ENCODE results near the gene PTCD2.

Gene PTCD2

GRCh38 chr5:72325566-72326305, 5.6 kb downstream of the PTCD2 start:
- peaks cover 12% of the 10 kb centered on the region for H3K4me1 ChIP-seq (ENCODE audit: insufficient read depth, low read length, severe bottlenecking)
- H3K9me2 ChIP-seq (ENCODE audit: low read depth, low read length), result no peaks in the 10 kb centered on the region
- no peaks in the 10 kb centered on the region for H4K20me1 ChIP-seq (ENCODE audit: insufficient read depth, low read length)
- no peak overlapping the region for H3K9ac ChIP-seq (ENCODE audit: low read length)
- peaks cover 5% of the 10 kb centered on the region; the same call in 1 of the 2 replicates for H3K79me2 ChIP-seq (ENCODE audit: insufficient read depth, low read length)
- H3K9me3 ChIP-seq (ENCODE audit: low read length), result no peaks in the 10 kb centered on the region
- TF ChIP-seq CTCF (IDR thresholded peaks at IDR 0.05; ENCODE audit: low read length), result no peak
- no peak for TF ChIP-seq EZH2 (IDR thresholded peaks at IDR 0.05; ENCODE audit: borderline replicate concordance, low read length)
- no peak overlapping the region for H3K4me3 ChIP-seq (ENCODE audit: low read depth, low read length, poor library complexity, severe bottlenecking)
- H3K4me2 ChIP-seq (ENCODE audit: low read length), result no peak overlapping the region
- peaks cover 77% of the 10 kb centered on the region for H3K36me3 ChIP-seq (ENCODE audit: insufficient read depth, low read length)
- H3F3A ChIP-seq (ENCODE audit: insufficient read depth, low read length), result no peaks in the 10 kb centered on the region
- H3K27ac ChIP-seq (ENCODE audit: low read depth, low read length, poor library complexity, severe bottlenecking), result no peak overlapping the region
- H2AFZ ChIP-seq (ENCODE audit: low read length), result no peak overlapping the region
- no peaks in the 10 kb centered on the region for H3K27me3 ChIP-seq (ENCODE audit: insufficient read depth, low read length)

- Histone ChIP-seq H3K79me2 (ENCODE audit: insufficient read depth, low read length) (peaks cover under 1% of the 10 kb centered on the region; the same call in 1 of the 2 replicates), H3K27me3 (ENCODE audit: insufficient read depth, low read length) (no peaks in the 10 kb centered on the region), H2AFZ (ENCODE audit: low read length) (no peak overlapping the region), H3F3A (ENCODE audit: insufficient read depth, low read length) (no peaks in the 10 kb centered on the region), H4K20me1 (ENCODE audit: insufficient read depth, low read length) (no peaks in the 10 kb centered on the region), H3K9me2 (ENCODE audit: low read depth, low read length) (no peaks in the 10 kb centered on the region), H3K36me3 (ENCODE audit: insufficient read depth, low read length) (peaks cover 83% of the 10 kb centered on the region), H3K4me2 (ENCODE audit: low read length) (no peak overlapping the region), H3K9me3 (ENCODE audit: low read length) (no peaks in the 10 kb centered on the region), H3K27ac (ENCODE audit: low read depth, low read length, poor library complexity, severe bottlenecking) (no peak overlapping the region), H3K9ac (ENCODE audit: low read length) (no peak overlapping the region), H3K4me3 (ENCODE audit: low read depth, low read length, poor library complexity, severe bottlenecking) (no peak overlapping the region), H3K4me1 (ENCODE audit: insufficient read depth, low read length, severe bottlenecking) (peaks cover 7% of the 10 kb centered on the region)
- TF ChIP-seq CTCF (IDR thresholded peaks at IDR 0.05; ENCODE audit: low read length) (no peak), EZH2 (IDR thresholded peaks at IDR 0.05; ENCODE audit: borderline replicate concordance, low read length) (no peak)
Observed at GRCh38 chr5:72326306-72326649, 6.1 kb downstream of the PTCD2 start.

GRCh38 chr5:72328172-72328571, 8.0 kb downstream of the PTCD2 start:
- Histone ChIP-seq H3K4me3 (ENCODE audit: low read depth, low read length, poor library complexity, severe bottlenecking) (no peak overlapping the region), H3K27ac (ENCODE audit: low read depth, low read length, poor library complexity, severe bottlenecking) (no peak overlapping the region), H3K9ac (ENCODE audit: low read length) (no peak overlapping the region), H3K9me3 (ENCODE audit: low read length) (no peaks in the 10 kb centered on the region), H3K9me2 (ENCODE audit: low read depth, low read length) (no peaks in the 10 kb centered on the region), H3K79me2 (ENCODE audit: insufficient read depth, low read length) (no peaks in the 10 kb centered on the region), H2AFZ (ENCODE audit: low read length) (no peak overlapping the region), H3K4me2 (ENCODE audit: low read length) (no peak overlapping the region), H3K4me1 (ENCODE audit: insufficient read depth, low read length, severe bottlenecking) (no peaks in the 10 kb centered on the region), H3K27me3 (ENCODE audit: insufficient read depth, low read length) (no peaks in the 10 kb centered on the region), H4K20me1 (ENCODE audit: insufficient read depth, low read length) (no peaks in the 10 kb centered on the region), H3K36me3 (ENCODE audit: insufficient read depth, low read length) (peaks cover 95% of the 10 kb centered on the region), H3F3A (ENCODE audit: insufficient read depth, low read length) (no peaks in the 10 kb centered on the region)
- no peak for TF ChIP-seq EZH2 (IDR thresholded peaks at IDR 0.05; ENCODE audit: borderline replicate concordance, low read length)
- TF ChIP-seq CTCF (IDR thresholded peaks at IDR 0.05; ENCODE audit: low read length), result no peak

Data from OCI-LY1 (cell line).